HepG2 (cell line): Measurements from ENCODE around the gene ZER1. TPM values are rescaled to one million over a fixed set of nuclear protein-coding genes. Genes with fewer than 3 reads are reported as not detected.

Experiments used
- FOSL2 ChIP-seq: sonication (generic); formaldehyde crosslinking; IDR thresholded peaks from 2 replicates; pipeline ENCODE4 v1.4.0; 2020; ENCODE audit warnings: missing genetic modification reagents
- FOXJ3 ChIP-seq: sonication (generic); formaldehyde crosslinking; IDR thresholded peaks from 2 replicates; pipeline ENCODE4 v1.4.0; 2020; ENCODE audit warnings: missing genetic modification reagents, mild to moderate bottlenecking, borderline replicate concordance
- HMG20A ChIP-seq: IDR thresholded peaks from 2 replicates; pipeline ENCODE4 v1.6.1; 2016; ENCODE audit warnings: borderline replicate concordance
- HNF4G ChIP-seq, 2 experiments: sonication (generic) in 1 of 2; formaldehyde crosslinking in 1 of 2; IDR thresholded peaks; 2 replicates each; pipeline versions ENCODE4 v1.4.0 to v1.6.1; 2011 to 2020; ENCODE audit warnings: borderline replicate concordance in 2 of 2, low read depth in 2 of 2, mild to moderate bottlenecking in 2 of 2, low read length in 1 of 2, missing genetic modification reagents in 1 of 2, moderate library complexity in 1 of 2
- MAF1 ChIP-seq: sonication (generic); formaldehyde crosslinking; IDR thresholded peaks from 2 replicates; pipeline ENCODE4 v1.5.0; 2020; ENCODE audit warnings: missing genetic modification reagents, borderline replicate concordance
- MXD3 ChIP-seq: IDR thresholded peaks from 2 replicates; pipeline ENCODE4 v1.6.1; 2016; ENCODE audit warnings: mild to moderate bottlenecking, missing biosample characterization, missing genetic modification reagents
- NBN ChIP-seq: fragments of 450-650 bp; conservative IDR thresholded peaks from 2 replicates; pipeline ENCODE4 v1.6.1; 2017
- POLR2AphosphoS5 ChIP-seq: IDR thresholded peaks from 2 replicates; pipeline ENCODE4 v1.6.1; 2012; ENCODE audit warnings: low read depth, low read length
- SKI ChIP-seq: fragments of 450-650 bp; IDR thresholded peaks from one replicate; pipeline ENCODE4 v1.6.1; 2018; ENCODE audit warnings: mild to moderate bottlenecking; ENCODE audit not compliant: partially characterized antibody
- SMC3 ChIP-seq: IDR thresholded peaks from 2 replicates; pipeline ENCODE4 v1.6.1; 2011; ENCODE audit warnings: low read length, improper control_type of control experiment
- TFDP1 ChIP-seq: IDR thresholded peaks from 2 replicates; pipeline ENCODE4 v1.6.1; 2016; ENCODE audit warnings: missing compliant biosample characterization, missing genetic modification reagents, borderline replicate concordance
- ZBTB43 ChIP-seq: sonication (generic); formaldehyde crosslinking; conservative IDR thresholded peaks from 2 replicates; pipeline ENCODE4 v1.4.0; 2020; ENCODE audit warnings: missing genetic modification reagents
- ZNF263 ChIP-seq: sonication (generic); formaldehyde crosslinking; IDR thresholded peaks from 2 replicates; pipeline ENCODE4 v1.4.0; 2020; ENCODE audit warnings: missing genetic modification reagents
- ZNF3 ChIP-seq: IDR thresholded peaks from 2 replicates; pipeline ENCODE4 v1.7.0; 2017; ENCODE audit warnings: inconsistent platforms
- ZNF431 ChIP-seq: sonication (generic); formaldehyde crosslinking; IDR thresholded peaks from 2 replicates; pipeline ENCODE4 v1.9.0; 2022; ENCODE audit warnings: missing genetic modification reagents, low read depth, mild to moderate bottlenecking, borderline replicate concordance
- ZNF737 ChIP-seq: sonication (generic); formaldehyde crosslinking; IDR thresholded peaks from 2 replicates; pipeline ENCODE4 v1.5.0; 2020; ENCODE audit warnings: missing genetic modification reagents, mild to moderate bottlenecking, borderline replicate concordance
- ZNF766 ChIP-seq: sonication (generic); formaldehyde crosslinking; IDR thresholded peaks from 2 replicates; pipeline ENCODE4 v1.5.0; 2020; ENCODE audit warnings: missing genetic modification reagents, borderline replicate concordance
- polyA plus RNA-seq, 8 experiments: library from polyadenylated mRNA; depleted of rRNA in 3 of 8; stranded (reverse) in 7 of 8; unstranded in 1 of 8; fragments of >200 nt; fragmentation: Illumina TruSeq in 4 of 8; extraction: Trizol in 4 of 8; gene quantifications; 2 replicates each; pipeline versions ENCODE4 v1.2.1 to v1.2.3, GENCODE V29; 2011 to 2016; ENCODE audit warnings: low read depth in 4 of 8, missing spikeins in 1 of 8, mixed read lengths in 1 of 8; ENCODE audit not compliant: insufficient read depth in 1 of 8
- total RNA-seq, 5 experiments: library from RNA; depleted of rRNA; stranded (reverse); fragments of >200 nt; fragmentation: Illumina TruSeq; extraction: Trizol; gene quantifications; 2 replicates each; pipeline ENCODE4 v1.2.3, GENCODE V29; 2016; ENCODE audit warnings: low read depth in 1 of 5
- TF ChIP-seq, protein P1 (sequence below): sonication (generic); formaldehyde crosslinking; IDR thresholded peaks from 2 replicates; pipeline ENCODE4 v1.5.0; 2020; ENCODE audit warnings: mild to moderate bottlenecking, missing genetic modification reagents, moderate library complexity
- TF ChIP-seq, protein P2 (sequence below): sonication (generic); formaldehyde crosslinking; IDR thresholded peaks from 2 replicates; pipeline ENCODE4 v1.4.0; 2020; ENCODE audit warnings: mild to moderate bottlenecking, missing genetic modification reagents
- TF ChIP-seq, protein P3 (sequence below): sonication (generic); formaldehyde crosslinking; conservative IDR thresholded peaks from 2 replicates; pipeline ENCODE4 v1.4.0; 2020; ENCODE audit warnings: mild to moderate bottlenecking, missing genetic modification reagents, moderate library complexity

The ZER1 gene
- total and polyA plus RNA-seq, 2 of the 13 experiments (the other 11 are each of a cell fraction or from before 2014, with no cell fraction given): 7.7 to 40.0 TPM

GRCh38 chr9:128818839-128819715 lies 47.4 kb upstream of the ZER1 start (continued):
- TF ChIP-seq, protein P1, sequence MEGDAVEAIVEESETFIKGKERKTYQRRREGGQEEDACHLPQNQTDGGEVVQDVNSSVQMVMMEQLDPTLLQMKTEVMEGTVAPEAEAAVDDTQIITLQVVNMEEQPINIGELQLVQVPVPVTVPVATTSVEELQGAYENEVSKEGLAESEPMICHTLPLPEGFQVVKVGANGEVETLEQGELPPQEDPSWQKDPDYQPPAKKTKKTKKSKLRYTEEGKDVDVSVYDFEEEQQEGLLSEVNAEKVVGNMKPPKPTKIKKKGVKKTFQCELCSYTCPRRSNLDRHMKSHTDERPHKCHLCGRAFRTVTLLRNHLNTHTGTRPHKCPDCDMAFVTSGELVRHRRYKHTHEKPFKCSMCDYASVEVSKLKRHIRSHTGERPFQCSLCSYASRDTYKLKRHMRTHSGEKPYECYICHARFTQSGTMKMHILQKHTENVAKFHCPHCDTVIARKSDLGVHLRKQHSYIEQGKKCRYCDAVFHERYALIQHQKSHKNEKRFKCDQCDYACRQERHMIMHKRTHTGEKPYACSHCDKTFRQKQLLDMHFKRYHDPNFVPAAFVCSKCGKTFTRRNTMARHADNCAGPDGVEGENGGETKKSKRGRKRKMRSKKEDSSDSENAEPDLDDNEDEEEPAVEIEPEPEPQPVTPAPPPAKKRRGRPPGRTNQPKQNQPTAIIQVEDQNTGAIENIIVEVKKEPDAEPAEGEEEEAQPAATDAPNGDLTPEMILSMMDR (CRISPR knock-in tag): peak; percentile 52
- no peak for TF ChIP-seq ZNF431
- no peak for TF ChIP-seq ZNF737 (CRISPR knock-in tag)
- no peak; the same call in 1 of the 2 replicates for TF ChIP-seq MAF1 (CRISPR knock-in tag)
- TF ChIP-seq ZNF3 (CRISPR knock-in tag): no peak
- TF ChIP-seq POLR2AphosphoS5: no peak
- TF ChIP-seq ZNF263 (CRISPR knock-in tag): peak; percentile 57; the same call in 1 of the 2 replicates
- TF ChIP-seq ZBTB43 (CRISPR knock-in tag): no peak
- no peak for TF ChIP-seq HMG20A (CRISPR knock-in tag)
- TF ChIP-seq, protein P2, sequence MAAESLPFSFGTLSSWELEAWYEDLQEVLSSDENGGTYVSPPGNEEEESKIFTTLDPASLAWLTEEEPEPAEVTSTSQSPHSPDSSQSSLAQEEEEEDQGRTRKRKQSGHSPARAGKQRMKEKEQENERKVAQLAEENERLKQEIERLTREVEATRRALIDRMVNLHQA (CRISPR knock-in tag): no peak
- TF ChIP-seq, protein P3, sequence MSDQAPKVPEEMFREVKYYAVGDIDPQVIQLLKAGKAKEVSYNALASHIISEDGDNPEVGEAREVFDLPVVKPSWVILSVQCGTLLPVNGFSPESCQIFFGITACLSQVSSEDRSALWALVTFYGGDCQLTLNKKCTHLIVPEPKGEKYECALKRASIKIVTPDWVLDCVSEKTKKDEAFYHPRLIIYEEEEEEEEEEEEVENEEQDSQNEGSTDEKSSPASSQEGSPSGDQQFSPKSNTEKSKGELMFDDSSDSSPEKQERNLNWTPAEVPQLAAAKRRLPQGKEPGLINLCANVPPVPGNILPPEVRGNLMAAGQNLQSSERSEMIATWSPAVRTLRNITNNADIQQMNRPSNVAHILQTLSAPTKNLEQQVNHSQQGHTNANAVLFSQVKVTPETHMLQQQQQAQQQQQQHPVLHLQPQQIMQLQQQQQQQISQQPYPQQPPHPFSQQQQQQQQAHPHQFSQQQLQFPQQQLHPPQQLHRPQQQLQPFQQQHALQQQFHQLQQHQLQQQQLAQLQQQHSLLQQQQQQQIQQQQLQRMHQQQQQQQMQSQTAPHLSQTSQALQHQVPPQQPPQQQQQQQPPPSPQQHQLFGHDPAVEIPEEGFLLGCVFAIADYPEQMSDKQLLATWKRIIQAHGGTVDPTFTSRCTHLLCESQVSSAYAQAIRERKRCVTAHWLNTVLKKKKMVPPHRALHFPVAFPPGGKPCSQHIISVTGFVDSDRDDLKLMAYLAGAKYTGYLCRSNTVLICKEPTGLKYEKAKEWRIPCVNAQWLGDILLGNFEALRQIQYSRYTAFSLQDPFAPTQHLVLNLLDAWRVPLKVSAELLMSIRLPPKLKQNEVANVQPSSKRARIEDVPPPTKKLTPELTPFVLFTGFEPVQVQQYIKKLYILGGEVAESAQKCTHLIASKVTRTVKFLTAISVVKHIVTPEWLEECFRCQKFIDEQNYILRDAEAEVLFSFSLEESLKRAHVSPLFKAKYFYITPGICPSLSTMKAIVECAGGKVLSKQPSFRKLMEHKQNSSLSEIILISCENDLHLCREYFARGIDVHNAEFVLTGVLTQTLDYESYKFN: no peak
- TF ChIP-seq SKI: no peak
- no peak for TF ChIP-seq FOSL2 (CRISPR knock-in tag)
- TF ChIP-seq HNF4G (IDR thresholded peaks at IDR 0.05; ENCODE audit: borderline replicate concordance, low read depth, low read length): no peak
- no peak for TF ChIP-seq HNF4G (CRISPR knock-in tag; IDR thresholded peaks at IDR 0.05; ENCODE audit: borderline replicate concordance, low read depth)
- TF ChIP-seq MXD3: 0 out of 2 replicates have a peak, but pooled peaks have one; percentile 16
- TF ChIP-seq TFDP1 (CRISPR knock-in tag): 0 out of 2 replicates have a peak, but pooled peaks have one; percentile 38
- no peak for TF ChIP-seq SMC3
- no peak for TF ChIP-seq NBN
- no peak; the same call in 1 of the 2 replicates for TF ChIP-seq ZNF766 (CRISPR knock-in tag)
- TF ChIP-seq FOXJ3: no peak
